GM21367 (cell line): Measurements from ENCODE around the gene FBLN2.

Source experiments
- ATAC-seq: cut with Tn5 transposase; IDR thresholded peaks from one replicate; pipeline ENCODE4 v1.9.1; 2021; ENCODE audit not compliant: unreplicated experiment

Gene FBLN2

DNA sequence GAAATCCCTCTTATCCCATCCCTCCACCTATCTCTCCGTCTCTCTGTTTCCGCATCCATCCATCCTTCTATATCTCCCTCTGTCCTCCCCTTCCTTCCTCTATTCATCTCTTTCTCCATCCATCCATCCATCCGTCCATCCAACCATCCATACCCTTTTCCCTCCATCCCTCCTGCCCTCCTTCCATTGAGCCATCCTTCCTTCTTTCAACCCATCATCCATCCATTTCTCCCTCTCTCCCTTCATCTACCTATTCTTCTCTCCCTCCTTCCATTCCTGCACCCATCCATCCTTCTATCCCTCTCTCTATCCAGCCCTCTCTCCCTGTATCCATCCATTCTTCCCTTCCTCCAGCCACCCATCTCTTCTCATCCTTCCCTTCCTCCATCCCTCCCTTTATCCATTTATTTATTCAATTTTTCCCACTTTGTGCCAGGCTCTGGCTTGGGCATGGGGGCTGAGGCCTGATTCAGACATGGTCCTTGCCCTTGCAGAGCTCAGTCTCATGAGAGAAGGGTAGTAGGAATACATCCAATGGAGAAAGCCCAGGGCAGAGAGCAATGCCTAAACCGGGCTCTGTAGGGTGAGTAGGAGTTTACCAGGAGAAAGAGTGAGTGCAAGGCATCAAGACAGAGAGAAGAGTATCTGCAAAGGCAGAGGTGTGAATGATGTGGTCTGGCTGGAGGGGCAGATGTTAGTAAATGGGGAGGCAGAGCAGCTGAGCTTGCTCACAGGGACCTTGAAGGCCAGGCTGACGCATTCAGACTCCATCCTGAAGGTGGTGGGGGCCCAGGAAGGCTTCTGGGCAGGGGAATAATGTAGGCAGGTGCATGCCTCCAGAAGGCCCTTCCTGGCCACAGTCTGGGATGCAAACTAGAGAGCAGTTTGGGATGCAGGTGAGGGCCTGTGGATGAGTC is 19.5 kb upstream of the FBLN2 start:
- ATAC-seq: no peak

GRCh38 chr3:13530241-13531009 is 18.5 kb upstream of the FBLN2 start:
- no peak for ATAC-seq

GRCh38 chr3:13532085-13532484 is 16.8 kb upstream of the FBLN2 start:
- ATAC-seq: no peak

DNA sequence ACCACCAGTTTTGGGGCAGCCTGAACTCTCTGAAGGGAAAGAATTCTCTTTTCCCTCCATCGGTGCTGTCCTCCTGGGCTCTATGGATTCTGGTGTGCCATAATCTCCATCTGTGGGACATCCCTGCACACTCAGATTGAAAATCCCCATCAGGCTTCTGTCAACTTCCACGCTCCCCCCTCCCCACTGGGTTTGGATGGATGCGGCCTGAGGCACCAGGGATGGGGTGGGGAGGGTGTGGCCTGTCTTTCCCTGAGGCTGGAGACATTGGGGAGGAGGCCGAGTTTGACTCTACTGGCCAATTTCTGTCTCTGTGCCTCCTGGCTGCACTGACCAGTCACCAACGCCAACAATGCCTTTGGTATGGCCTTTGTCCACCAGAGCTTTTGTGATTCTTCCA is 16.3 kb upstream of the FBLN2 start:
- ATAC-seq: no peak

- no peak for ATAC-seq
Measured at GRCh38 chr3:13533885-13534301, 15.0 kb upstream of the FBLN2 start.

GRCh38 chr3:13535526-13535875 is 13.4 kb upstream of the FBLN2 start:
- no peak for ATAC-seq

DNA sequence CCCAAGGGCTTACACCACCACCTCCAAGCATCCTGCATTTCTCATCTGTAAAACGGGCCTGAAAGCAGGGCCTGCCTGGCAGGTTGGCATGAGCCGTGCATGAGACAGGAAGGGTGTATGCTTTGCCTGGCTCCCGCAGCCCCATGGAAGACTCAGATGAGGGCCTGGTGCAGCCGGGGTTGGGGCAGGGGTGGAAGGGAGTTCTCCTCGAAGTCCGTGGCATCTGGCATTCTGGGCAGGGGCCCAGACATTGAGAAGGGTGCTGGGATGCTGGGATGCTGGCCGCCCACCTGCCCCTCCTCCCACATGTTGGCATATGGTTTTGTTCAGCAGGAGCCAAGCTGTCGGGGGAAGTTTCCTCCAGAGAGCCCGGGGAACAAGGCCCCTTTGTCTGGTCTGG is 13.0 kb upstream of the FBLN2 start:
- no peak for ATAC-seq

- no peak for ATAC-seq
Measured at GRCh38 chr3:13536432-13536831, 12.5 kb upstream of the FBLN2 start.

DNA sequence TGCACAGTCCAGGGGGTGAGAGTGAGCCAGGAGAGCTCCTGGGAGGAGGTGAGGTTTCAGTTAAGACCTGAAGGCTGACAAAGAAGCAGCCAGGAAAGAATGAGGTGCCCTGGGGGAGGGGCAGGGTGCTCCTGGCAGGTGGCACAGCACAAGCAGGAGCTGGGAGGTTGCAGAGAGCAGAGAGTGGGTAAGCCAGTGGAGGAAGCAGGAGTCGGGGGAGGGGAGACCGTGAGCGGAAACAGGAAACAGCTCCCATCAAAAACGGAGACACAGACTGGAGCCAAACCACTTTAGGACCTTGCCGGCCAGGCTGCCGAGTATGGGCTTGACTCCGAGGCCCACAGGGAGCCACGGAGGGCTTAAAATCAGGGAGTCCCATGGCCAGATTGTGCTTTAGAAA is 12.1 kb upstream of the FBLN2 start:
- ATAC-seq: no peak

GRCh38 chr3:13537244-13537908 is 11.5 kb upstream of the FBLN2 start:
- no peak for ATAC-seq

DNA sequence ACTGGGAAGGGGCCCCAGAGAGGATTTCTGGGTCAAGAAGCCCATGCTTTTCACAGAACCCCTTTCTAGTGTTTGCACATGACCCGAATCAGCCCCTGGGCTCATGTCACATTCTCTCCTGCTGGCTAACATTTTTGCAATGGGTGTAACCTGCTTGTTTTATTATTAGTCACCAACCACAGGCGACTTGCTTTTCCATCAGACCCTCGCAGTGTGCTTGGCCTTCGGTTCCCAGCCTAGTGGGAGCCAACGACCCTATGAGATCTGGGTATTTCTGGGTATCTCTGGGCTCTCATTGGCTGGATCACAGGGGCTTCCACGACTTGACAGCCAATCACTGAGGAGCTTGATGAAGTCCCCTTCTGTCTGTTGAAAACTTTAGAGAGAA is 11.0 kb upstream of the FBLN2 start:
- ATAC-seq: no peak

DNA sequence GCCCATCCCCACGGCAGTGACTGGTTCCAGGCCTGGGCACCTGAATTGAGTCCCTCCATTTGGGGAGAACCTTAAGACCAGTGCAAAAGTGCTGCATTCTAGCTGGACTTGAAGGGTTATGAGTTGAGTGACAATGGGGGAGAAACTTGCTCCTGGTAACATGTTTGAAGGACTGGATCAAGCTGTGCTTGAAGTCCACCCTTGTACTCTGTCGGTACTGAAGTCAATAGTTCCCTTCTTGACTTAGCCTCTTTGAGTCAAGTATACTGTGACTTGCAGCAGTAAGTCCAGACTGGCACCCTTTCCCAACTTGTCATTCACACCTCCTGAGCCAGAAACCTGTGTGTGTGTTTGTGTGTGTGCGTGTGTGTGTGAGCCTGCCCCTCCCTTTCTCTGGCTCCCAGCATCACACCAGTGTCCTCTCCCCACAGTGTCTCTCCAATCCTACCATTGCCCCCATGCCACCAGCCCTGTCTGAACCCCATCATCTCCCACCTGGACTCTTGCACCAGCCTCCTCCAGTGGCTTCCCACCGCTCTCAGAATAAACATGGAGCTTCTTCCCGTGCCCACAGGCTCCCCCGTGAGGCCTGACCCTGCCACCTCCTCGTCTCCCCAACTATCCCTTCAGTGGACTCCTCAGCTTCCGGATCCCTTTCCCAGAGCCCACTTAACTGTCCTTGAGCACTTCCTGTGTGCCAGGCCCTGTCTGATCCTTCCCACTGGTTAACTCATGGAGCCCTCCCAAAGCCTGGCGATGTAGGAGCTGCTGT is 10.2 kb upstream of the FBLN2 start:
- no peak for ATAC-seq

DNA sequence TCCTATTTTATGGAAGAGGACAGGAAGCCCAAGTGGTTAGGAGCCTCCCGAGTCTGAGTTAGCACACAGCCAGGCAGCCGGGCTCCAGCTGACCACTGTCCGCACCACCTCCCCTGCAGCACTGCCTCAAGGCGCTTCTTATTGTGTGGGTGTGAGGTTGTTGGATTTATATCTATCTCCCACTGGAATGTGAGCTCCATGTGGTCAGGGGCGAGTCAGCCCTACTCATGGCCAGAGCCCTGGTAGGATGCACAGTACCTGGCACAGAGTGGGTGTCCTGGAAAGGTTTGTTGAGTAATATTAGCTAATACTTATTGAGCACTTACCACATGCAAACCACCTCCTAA is 9.7 kb upstream of the FBLN2 start:
- no peak for ATAC-seq

- ATAC-seq: no peak
Measured at GRCh38 chr3:13539671-13540070, 9.3 kb upstream of the FBLN2 start.

DNA sequence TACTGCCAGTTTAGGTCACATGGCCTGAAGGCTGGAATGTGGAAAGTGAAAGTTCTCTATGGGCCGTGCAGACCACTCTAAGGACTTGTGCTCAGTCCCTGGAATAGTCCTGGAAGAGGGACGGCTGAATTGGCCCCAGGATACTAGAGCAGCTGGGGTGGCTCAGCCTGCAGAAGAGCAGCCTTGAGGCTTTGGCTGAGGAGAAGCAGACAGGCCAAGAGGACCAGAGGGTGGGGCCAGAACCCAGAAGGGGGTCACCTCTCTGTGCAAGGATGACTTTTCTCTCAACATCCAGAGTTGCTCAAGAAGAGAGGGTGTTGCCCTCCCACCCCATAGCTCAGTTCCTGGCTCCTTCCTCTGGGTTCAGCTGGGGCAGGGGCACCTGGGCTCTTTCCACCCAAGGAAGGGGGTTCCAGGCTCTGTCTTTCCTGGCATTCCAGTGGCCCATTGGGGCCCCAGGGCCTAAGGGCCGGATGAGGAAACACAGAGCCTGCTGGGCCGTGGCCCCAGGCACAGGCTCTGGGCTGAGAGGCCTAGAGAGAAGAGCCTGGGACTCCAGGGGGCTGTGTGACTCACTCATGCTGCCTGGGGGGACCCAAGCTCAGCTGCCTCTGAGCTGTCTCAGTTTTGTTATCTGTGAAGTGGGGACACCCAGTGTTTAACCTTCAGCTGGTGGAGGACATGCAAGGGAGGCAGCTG is 8.5 kb upstream of the FBLN2 start:
- no peak for ATAC-seq

GRCh38 chr3:13541691-13542090 is 7.2 kb upstream of the FBLN2 start:
- ATAC-seq: no peak

DNA sequence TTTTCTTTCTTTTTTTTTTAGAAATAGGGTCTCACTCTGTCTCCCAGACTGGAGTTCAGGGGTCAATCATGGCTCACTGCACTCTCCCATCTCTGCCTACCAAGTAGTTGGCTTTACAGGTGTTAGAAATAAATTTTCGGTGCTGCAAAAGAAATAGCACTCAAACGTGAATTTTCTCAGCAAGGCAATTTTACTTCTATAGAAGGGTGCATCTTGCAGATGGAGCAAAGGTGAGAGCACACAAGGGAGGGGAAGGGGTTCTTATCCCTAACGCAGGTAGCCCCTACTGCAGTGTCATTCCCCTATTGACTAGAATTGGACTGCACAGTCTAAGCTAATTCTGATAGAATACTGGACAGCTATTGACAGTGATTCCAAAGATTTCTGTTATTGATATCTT is 6.8 kb upstream of the FBLN2 start:
- no peak for ATAC-seq

GRCh38 chr3:13543253-13543652 is 5.7 kb upstream of the FBLN2 start:
- ATAC-seq: no peak

DNA sequence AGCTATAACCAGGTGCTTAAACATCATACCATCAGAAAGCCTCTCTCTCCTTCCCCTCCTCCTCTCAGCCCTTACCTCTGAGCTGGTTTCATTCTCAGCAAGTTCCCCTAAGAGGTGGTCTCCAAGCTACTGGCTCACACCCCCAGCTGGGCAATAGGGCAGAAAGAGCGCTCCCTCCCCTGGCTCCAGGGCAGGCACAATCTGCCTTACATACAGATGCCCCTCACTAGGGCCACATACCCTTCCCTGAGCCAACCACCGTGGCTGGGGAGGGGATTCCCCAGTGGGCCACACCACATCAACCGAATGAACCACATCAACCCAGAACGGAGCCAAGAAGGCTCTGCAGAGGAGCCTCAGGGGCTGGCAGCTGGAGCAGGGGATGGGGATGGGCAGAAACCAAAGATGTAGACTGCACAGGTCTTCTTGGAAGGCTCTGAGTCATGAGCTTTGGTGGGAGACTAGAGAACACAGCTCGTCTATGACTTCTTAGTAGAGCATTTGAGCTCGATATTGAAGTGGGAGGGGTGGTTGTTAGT is 4.6 kb upstream of the FBLN2 start:
- no peak for ATAC-seq

DNA sequence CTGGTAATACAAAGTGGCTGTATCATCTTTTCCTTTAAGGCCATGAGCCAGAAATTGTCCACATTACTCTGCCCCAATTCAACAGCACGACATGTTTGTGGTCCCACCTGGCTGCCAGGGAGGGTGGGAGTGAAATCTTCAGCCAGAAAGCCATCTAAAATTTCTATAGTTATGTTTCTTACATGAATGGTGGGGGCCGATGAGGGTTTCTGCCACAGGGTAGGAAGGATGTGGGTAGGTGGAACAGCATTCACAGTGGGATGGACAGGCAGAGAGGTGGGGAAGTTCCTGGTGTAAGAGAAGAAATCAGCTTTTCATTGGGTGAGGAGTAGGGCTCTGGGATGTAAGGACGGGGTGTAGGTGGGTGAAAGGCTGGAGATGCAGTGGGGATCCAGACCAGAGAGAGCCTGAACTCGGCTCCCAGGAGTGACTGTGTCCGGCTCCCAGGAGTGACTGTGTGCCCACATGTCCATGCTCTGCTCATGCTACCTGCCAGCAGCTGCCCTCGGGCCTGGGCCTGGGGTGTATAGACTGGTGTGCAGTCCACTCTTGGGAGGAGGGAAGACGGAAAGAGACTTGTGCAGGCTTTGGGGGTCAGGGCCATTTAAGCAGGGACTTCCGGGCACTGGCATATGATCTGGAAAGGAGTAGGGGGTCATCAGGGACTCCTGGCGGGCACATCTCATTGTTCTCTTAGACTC is 3.8 kb upstream of the FBLN2 start:
- no peak for ATAC-seq
